HG02938 (cell line): ENCODE results near the gene CFAP141.
"Not testable (repeated sequence)": the region's sequence is repeated elsewhere in the genome, so short reads cannot be mapped to it uniquely, and the experiment has no call there.

Source experiments
- ATAC-seq: cut with Tn5 transposase; IDR thresholded peaks from one replicate; pipeline ENCODE4 v1.9.1; 2021; ENCODE audit warnings: mild to moderate bottlenecking, moderate library complexity; ENCODE audit not compliant: unreplicated experiment

CFAP141 gene

DNA sequence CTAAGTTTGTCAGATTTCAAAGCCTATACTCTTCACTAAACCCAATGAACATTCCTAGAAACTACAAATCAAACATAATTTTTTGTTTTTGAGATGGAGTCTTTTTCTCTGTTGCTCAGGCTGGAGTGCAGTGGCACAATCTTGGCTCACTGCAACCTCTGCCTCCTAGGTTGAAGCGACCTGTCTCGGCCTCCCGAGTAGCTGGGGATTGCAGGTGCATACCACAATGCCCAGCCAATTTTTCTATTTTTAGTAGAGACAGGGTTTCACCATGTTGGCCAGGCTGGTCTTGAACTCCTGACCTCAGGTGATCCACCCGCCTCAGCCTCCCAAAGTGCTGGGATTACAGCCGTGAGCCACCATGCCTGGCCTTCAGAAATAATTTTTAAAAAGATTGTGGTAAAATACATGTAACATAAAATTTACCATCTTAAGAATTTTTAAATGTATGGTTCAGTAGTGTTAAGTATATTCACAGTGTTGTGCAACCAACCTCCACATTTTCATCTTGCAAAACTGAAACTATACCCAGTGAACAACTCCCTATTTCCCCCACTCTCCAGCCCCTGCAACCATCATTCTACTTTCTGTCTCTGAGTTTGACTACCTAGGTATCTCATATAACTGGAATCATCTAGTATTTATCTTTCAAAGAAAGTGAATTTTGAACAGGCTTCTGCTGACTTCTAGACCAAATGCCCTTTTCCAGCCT lies 2.7 kb upstream of the CFAP141 start:
- ATAC-seq: no peak

- ATAC-seq: no peak
Observed at GRCh38 chr1:154207262-154207661, 1.1 kb upstream of the CFAP141 start.

DNA sequence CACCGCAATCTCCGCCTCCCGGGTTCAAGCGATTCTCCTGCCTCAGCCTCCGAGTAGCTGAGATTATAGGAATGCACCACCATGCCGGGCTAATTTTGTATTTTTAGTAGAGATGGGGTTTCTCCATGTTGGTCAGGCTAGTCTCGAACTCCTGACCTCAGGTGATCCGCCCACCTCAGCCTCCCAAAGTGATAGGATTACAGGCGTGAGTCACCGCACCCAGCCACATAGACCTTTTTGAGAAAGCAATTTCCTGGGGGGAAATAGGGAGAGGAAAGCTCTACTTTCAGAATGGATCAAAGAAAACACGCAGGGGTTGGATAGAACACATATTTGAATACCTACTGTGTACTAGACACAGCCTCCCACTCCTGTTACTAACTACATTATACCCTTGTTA lies 355 bp downstream of the CFAP141 start:
- ATAC-seq: not testable (repeated sequence)

DNA sequence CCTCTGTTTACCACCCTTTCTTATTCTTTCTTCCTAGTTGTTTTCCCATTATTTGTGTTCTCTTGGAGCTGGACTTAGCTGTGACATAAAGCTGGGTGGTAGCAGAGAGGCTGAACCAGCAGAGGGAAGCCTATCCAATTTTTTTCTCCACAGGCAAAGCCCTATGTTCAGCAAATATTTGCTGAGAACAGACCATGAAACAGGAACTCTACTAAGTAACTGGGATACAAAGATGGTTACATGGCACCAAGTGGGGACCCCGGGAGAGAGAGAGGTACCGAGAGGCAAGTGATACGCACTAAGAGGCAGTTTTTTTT lies 6.6 kb downstream of the CFAP141 start:
- ATAC-seq: no peak

DNA sequence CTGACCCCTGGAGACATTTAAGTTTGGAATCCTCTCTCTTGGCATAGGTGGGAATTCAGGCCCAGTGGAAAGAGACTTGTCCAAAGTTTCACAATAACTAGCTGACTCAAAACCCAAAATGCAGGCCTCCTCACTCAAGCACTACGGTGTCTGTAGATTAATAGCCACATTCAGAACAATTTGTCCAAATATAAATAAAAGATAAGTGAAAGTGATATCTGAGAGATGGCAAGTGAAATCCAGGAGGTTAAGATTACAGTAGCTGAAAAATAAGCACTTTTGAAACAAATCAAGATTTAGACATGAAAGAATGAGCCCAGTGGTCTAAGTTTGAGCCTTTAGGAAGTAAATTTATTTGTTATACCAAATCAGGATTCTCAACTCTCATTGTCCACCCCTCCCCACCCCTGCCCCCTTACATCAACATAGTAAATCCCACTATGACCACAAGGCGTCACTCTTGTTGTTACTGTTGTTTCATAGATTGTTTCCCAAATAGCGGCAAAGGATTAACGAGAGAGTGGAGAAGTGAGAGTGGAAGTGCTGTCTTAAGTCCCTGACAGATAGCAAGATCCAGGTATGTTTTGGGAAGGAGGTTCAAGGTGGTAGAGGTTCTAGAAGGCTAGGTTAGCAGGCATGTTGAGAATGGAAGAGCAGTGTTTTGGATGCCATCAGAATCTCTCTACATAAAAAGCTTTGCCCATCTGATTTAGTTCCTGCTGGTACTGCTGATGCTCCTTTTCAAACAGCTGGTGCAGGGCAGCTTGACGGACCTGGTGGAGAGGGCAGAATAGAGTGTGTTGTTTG lies 7.2 kb downstream of the CFAP141 start:
- no peak for ATAC-seq

DNA sequence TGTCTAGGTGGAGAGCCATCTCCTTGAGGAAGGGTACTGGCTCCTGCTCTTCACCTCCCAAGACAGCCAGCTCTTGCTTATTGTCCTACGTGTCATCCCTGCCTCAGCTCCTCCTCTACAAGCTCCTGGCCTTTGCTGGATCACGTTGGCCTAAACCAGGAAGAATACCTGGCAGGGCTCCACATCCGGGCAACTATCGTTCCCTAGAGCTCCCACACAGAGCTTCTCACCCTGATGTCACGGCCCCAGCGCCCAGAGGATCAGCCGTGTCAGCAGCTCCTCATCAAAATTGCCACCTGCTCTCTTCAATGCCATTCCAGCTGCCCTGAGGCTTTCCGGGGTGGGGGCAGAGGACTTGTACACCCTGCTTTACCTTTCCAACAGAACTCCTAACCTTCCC lies 12.3 kb downstream of the CFAP141 start:
- ATAC-seq: no peak

DNA sequence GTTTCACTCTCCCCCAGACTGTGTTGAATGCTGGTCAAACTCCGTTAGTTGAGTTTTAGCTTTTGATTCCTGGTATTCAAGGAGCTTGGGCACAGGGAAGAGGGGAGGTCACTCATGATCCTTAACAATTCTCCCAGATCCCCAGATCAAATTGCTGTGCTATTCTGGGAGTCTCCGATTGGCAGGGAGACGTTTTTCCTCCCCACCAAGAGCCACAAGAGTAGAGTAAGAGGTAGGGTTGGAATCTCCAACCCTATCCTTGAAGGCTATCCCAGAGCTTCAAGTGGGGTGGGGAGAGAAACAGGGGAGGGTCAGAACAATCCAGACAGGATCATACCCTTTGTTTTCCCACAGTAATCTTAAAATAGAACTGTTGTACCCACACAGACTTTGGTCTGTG lies 13.7 kb downstream of the CFAP141 start:
- ATAC-seq: no peak

DNA sequence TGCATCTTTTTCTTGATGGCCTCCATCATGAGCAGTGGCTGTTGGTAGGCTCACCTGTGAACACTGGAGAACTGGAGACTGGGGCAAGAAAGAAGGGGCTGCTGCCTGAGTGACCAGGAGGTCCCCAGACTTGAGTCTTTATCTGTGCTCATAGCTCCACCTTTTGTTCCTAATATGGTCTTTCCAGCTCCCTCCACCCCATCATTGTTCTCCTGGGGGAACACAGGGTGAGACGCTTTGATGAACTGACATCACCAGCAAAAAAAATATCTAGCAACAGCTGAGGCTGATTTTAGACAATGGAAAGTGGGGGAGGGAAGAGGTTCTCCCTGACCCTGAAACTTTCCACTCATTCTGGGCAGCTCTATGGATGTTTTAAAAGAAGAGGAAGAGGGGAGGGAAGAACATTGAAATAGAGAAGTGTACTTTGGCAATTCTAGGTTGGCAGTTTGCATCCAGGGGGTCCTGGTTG lies 14.1 kb downstream of the CFAP141 start, which contains the start of gene TPM3:
TSS of gene TPM3 (minus strand) at position 111 of the 472 bp plus-strand sequence. CDS start at position 29, 82 bp downstream.
- no peak for ATAC-seq

DNA sequence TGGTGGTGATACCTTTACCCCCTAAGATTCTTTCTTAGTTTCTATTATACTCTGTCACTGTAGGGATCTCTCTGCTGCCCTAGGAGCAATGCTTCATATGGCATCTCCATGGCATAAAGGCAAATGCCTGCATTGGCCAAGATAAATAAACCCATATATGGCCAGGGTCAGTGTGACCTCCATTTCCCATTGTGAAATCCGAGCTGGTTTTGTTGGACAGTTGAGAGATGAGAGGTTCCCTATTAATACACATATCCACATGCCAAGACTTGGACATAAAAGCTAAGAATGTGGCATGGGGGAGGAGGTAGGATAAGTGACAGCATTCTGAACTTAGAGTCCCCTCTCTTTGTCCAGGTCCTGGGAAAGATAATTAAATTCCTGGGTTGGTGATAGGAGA lies 15.6 kb downstream of the CFAP141 start:
- ATAC-seq: no peak

DNA sequence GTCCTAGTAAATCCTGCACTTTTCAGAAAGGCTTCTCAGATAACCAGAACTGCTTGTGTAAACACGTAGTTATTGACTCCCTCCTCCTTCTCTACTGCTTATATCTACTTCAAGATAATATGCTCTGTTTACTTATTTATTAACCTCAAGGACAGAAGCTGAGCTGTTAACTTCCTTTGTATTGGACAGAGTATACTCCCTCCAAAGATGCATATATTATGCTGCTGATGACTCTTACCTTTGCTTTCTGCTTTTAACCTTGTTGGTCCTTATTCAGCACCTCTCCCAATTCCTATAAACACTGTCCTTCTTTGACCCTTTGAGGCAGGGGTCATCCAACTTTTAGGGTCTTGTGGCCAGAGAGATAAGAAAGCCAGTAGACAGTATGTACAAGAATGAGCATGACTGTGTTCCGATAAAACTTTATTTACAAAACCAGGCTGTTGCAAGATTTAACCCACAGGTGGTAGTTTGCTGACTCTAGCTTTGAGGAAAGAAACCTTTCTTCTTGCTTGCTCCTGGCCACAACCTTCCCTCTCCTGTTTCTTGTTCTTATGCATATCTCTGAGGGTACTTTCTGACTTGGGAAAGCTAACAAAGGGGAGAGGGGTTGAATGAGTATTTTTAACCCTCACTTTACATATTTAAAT lies 19.2 kb downstream of the CFAP141 start:
- ATAC-seq: no peak

- ATAC-seq: no peak
Observed at GRCh38 chr1:154186177-154186576, 20.0 kb downstream of the CFAP141 start.

GRCh38 chr1:154183046-154183915 lies 22.9 kb downstream of the CFAP141 start:
- ATAC-seq: peak; percentile 67

DNA sequence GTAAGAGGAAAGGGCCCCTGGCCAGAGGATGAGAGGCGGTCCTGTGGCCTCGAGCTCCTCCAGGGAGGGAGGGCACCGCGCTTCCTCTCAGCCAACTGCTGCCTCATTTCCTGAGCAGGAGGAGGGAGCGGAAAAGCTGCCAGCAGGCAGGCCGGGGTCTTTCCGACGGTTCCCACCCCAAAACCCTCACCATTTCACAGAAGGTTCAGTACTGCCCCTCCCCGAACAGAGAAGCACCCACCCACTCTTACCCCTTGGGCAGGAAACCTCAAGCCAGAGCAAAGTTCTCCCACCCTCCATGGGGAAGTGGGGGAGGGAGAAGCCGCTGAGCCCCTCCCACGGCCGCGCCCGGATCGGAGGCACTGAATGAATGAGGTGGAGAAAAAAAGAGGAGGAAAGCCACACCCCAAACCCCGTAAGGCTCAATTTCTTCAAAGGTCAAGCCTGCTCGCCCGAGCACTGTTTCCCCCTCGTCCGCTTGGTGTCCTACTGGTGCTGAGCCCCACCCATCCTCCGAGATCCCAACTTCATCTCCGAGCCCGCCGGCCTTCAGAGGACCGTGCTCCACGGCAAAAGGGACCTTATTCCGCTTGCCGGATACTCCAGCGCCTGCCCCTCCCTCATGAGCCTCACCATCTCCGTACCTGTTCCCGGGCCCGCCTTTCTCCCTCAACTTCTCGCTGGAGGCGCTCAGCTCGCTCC lies 23.6 kb downstream of the CFAP141 start:
- peak; percentile 21 for ATAC-seq

- ATAC-seq: peak; percentile 42
Observed at GRCh38 chr1:154181944-154182343, 24.2 kb downstream of the CFAP141 start.

GRCh38 chr1:154179946-154180687 lies 26.0 kb downstream of the CFAP141 start:
- no peak for ATAC-seq

GRCh38 chr1:154178911-154179811 lies 27.0 kb downstream of the CFAP141 start:
- ATAC-seq: no peak

- no peak for ATAC-seq
Observed at GRCh38 chr1:154178013-154178412, 28.1 kb downstream of the CFAP141 start.

DNA sequence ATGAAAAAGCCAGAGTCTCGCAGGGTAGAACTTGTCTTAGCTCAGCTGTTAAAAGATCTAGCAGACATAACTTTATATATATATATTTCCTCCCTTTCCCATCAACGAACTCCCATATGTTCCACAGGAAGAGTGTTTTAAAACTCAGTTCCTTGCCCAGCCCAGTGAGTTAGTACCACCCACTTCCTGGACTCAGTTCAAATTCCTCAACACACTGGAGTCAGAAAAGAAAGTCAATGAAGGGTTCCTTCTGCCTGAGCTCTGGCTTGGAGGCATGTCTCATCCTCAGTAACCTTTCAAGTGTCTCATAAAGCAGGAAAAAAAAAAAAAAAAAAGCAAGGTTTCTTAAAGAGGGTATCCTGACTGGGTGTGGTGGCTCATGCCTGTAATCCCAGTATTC lies 29.8 kb downstream of the CFAP141 start:
- ATAC-seq: no peak
